Gastroesophageal sphincter (tissue), 4 donors: ENCODE data around the gene ACSL5. TPM values are rescaled to one million over a fixed set of nuclear protein-coding genes. Genes with fewer than 3 reads are reported as not detected.
A peak's percentile ranks its signal among the peaks of the same experiment; 100 is the strongest.
"Not testable (repeated sequence)": the region's sequence is repeated elsewhere in the genome, so short reads cannot be mapped to it uniquely, and the experiment has no call there.

ENCODE experiments used
- ATAC-seq: fragments of 150-250 bp; one replicate; pipeline ENCODE4 v1.9.1; 2016; ENCODE audit warnings: mild to moderate bottlenecking, moderate library complexity
- H3K27ac ChIP-seq, 4 donors: fragments of 200-600 bp; sonication (generic) in 3 of 4; 1 replicate in 3 of 4; 2 replicates in 1 of 4; pipeline ENCODE4 v1.5.1; 2016 to 2019
- H3K27me3 ChIP-seq: fragments of 200-600 bp; sonication (generic); one replicate; pipeline ENCODE4 v1.5.1; 2019
- H3K36me3 ChIP-seq, 2 donors: fragments of 200-600 bp; sonication (generic); one replicate each; pipeline ENCODE4 v1.5.1; 2019; ENCODE audit warnings: control low read depth in 1 of 2
- H3K4me1 ChIP-seq, 3 donors: fragments of 200-600 bp; sonication (generic); 1 replicate in 2 of 3; 2 replicates in 1 of 3; pipeline ENCODE4 v1.5.1; 2016 to 2019; ENCODE audit warnings: control low read depth in 2 of 3
- H3K4me3 ChIP-seq, 2 donors: fragments of 200-600 bp; sonication (generic); one replicate each; pipeline ENCODE4 v1.5.1; 2019; ENCODE audit warnings: mild to moderate bottlenecking in 1 of 2, moderate library complexity in 1 of 2
- H3K9me3 ChIP-seq, 3 donors: fragments of 200-600 bp; sonication (generic); one replicate each; pipeline ENCODE4 v1.5.1; 2017 to 2019; ENCODE audit warnings: control low read depth in 2 of 3
- EP300 ChIP-seq: sonication (generic); formaldehyde crosslinking; IDR thresholded peaks from one replicate; pipeline ENCODE4 v1.6.1; 2017; ENCODE audit warnings: antibody characterized with exemption, mild to moderate bottlenecking
- POLR2A ChIP-seq, 2 donors: fragments of 450-650 bp; IDR thresholded peaks; one replicate each; pipeline ENCODE4 v1.6.1; 2017; ENCODE audit warnings: antibody characterized with exemption in 2 of 2, mild to moderate bottlenecking in 2 of 2, moderate library complexity in 1 of 2
- POLR2AphosphoS5 ChIP-seq: sonication (generic); formaldehyde crosslinking; IDR thresholded peaks from one replicate; pipeline ENCODE4 v1.6.1; 2017; ENCODE audit warnings: antibody characterized with exemption
- WGBS, 2 donors: methylation state at CpG; one replicate each; pipeline ENCODE4 v1.1.5; 2018; ENCODE audit warnings: low coverage in 1 of 2; 5-methylcytosine and 5-hydroxymethylcytosine counted together
- total RNA-seq, 4 donors: library from RNA; depleted of rRNA; stranded (reverse); fragments of >200 nt; gene quantifications; one replicate each; pipeline ENCODE4 v1.1.0, GENCODE V29; 2016
- TF ChIP-seq, protein P1 (sequence below), 4 experiments: fragments of 200-600 bp in 2 of 4; fragments of 450-650 bp in 2 of 4; sonication (generic) in 1 of 4; IDR thresholded peaks; one replicate each; pipeline ENCODE4 v1.5.1; 2017 to 2019; ENCODE audit warnings: antibody characterized with exemption in 4 of 4, mild to moderate bottlenecking in 2 of 4, moderate library complexity in 2 of 4

ACSL5 gene
- total RNA-seq, 4 donors from 2014 or later = 2.0 to 14.6 (median 9.8) TPM

DNA sequence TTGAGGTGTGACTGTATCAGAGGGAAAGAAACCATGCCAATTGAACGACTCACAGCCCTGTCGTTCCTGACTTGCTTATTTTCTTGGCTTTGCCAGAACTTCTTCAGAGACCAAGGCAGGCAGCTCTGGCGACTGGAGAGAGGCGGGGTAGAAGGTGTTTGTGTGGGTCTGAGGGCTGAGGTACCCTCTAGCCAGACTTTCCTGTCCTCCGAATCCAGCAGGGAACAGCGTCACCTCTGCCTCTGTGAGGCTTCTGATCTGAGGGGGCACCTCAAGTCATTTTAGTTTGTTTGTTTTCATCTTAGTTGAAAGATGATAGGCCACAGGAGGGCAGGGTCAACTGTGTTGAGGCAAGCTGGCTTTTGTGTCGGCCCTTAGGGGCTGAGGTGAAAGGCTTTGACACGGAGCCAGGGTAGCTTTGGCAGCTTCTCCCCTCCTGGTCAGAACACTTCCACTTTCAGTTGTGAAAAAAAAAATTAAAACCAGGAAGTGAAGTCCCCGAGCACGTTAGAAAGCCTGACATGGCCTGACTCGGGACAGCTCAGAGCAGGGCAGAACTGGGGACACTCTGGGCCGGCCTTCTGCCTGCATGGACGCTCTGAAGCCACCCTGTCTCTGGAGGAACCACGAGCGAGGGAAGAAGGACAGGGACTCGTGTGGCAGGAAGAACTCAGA lies 1.9 kb downstream of the ACSL5 start:
- Histone ChIP-seq H3K27me3 (no peaks in the 10 kb centered on the region), H3K4me3 (peak overlapping the region; percentile 30 to 50), H3K27ac (peak overlapping the region in 3 of 4 donors; percentile 48 to 76 (median 62)), H3K36me3 (no peaks in the 10 kb centered on the region), H3K4me1 (peaks cover 0 to 19% (median 0%) of the 10 kb centered on the region in 3 donors), H3K9me3 (no peaks in the 10 kb centered on the region)
- 26 to 56% methylated on average over 4 to 11 of the region's 16 CpGs for WGBS, 2 donors
- ATAC-seq = peak; percentile 71
- TF ChIP-seq POLR2A (IDR thresholded peaks at IDR 0.05) (no peak), POLR2AphosphoS5 (no peak), EP300 (no peak)
- TF ChIP-seq, protein P1, sequence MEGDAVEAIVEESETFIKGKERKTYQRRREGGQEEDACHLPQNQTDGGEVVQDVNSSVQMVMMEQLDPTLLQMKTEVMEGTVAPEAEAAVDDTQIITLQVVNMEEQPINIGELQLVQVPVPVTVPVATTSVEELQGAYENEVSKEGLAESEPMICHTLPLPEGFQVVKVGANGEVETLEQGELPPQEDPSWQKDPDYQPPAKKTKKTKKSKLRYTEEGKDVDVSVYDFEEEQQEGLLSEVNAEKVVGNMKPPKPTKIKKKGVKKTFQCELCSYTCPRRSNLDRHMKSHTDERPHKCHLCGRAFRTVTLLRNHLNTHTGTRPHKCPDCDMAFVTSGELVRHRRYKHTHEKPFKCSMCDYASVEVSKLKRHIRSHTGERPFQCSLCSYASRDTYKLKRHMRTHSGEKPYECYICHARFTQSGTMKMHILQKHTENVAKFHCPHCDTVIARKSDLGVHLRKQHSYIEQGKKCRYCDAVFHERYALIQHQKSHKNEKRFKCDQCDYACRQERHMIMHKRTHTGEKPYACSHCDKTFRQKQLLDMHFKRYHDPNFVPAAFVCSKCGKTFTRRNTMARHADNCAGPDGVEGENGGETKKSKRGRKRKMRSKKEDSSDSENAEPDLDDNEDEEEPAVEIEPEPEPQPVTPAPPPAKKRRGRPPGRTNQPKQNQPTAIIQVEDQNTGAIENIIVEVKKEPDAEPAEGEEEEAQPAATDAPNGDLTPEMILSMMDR (IDR thresholded peaks at IDR 0.05) = no peak

DNA sequence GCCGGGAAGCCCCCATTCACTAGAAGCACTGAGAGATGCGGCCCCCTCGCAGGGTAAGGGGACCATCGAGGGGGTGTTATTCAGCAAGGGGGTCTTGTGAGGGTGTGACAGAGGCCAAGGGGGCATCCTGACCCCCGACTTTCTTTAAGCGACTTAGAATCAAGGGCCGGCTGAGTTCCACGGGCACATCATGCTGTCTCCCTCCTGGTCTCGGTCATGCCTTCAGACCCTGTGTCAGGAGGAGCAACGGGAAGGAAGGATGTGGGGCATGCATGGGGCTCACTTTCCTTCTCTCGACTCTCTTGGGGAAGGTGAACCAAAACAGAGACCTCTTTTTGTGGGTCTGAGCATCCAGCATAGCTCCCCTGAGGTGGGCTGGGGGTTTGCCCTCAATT lies 2.5 kb downstream of the ACSL5 start:
- peak; percentile 14 for ATAC-seq
- H3K27ac ChIP-seq = peak overlapping the region in 3 of 4 donors; percentile 48 to 76 (median 62)
- peak overlapping the region; percentile 30 to 50 for H3K4me3 ChIP-seq

DNA sequence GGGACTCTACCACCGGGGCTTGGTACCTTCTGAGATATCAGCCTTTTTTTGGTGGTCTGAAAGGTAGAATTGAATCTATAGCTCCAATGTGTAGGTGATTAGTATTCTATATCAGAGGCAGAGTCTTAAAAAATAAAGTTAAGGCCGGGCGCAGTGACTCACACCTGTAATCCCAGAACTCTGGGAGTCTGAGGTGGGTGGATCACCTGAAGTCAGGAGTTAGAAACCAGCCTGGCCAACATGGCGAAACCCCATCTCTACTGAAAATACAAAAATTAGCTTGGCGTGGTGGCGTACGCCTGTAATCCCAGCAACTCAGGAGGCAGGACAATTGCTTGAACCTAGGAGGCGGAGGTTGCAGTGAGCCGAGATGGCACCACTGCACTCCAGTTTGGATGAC lies 3.2 kb downstream of the ACSL5 start:
- WGBS, 2 donors = 96 to 100% methylated on average over 2 to 3 of the region's 9 CpGs
- not testable (repeated sequence) for H3K4me3 ChIP-seq, H3K9me3 ChIP-seq, H3K27ac ChIP-seq, ATAC-seq, H3K36me3 ChIP-seq, H3K27me3 ChIP-seq
- peaks cover 0 to 19% (median 0%) of the 10 kb centered on the region in 3 donors for H3K4me1 ChIP-seq

More for the DNA sequence above, 2.5 kb downstream of the ACSL5 start:
- no peaks in the 10 kb centered on the region for H3K36me3 ChIP-seq
- WGBS, 2 donors = no CpG with 5 or more reads among the region's 11 CpGs
- TF ChIP-seq POLR2AphosphoS5 (no peak), POLR2A (IDR thresholded peaks at IDR 0.05) (no peak), EP300 (no peak)
- TF ChIP-seq, protein P1 (IDR thresholded peaks at IDR 0.05) = no peak
- H3K4me1 ChIP-seq = peaks cover 0 to 19% (median 0%) of the 10 kb centered on the region in 3 donors
- H3K27me3 ChIP-seq = no peaks in the 10 kb centered on the region
- H3K9me3 ChIP-seq = no peaks in the 10 kb centered on the region

DNA sequence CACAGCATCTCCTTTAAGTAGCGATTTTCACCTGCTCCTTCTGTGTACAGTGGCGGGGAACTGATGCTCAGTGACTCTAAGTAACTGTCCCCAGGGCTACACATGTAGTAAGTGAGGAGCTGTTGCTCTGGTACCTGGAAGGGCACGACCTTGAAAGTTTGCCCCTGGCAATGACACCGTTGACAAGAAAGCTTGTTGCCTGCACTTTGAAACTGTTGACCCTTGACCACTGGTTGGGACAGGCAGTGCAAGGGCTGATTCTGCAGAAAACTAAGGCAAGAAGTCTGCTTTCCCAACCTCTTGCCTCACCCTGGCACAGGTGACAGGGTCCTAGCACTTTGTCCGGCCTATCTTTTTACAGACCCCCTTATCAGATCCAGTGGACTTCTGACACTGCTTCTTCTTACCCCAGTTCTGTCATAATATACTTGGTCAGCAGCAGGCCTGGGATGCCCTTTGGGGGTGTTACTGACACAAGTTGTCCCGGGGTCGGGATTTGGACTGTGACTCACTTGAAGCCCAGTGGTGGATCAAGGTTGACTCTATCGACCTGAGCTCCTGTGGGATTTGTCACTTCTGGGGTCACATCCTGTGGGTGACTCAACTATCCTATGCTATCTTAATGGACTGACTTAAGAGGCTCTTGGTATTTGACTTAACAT lies 5.8 kb downstream of the ACSL5 start:
- no peak for ATAC-seq
- Histone ChIP-seq H3K4me3 (no peak overlapping the region), H3K36me3 (no peaks in the 10 kb centered on the region), H3K27me3 (peaks cover 6% of the 10 kb centered on the region), H3K9me3 (no peaks in the 10 kb centered on the region), H3K4me1 (peaks cover 0 to 18% (median 0%) of the 10 kb centered on the region in 3 donors), H3K27ac (no peak overlapping the region)
- 78 to 80% methylated on average over 2 to 5 of the region's 8 CpGs for WGBS, 2 donors
- TF ChIP-seq, protein P1 (IDR thresholded peaks at IDR 0.05) = no peak
- TF ChIP-seq POLR2A (IDR thresholded peaks at IDR 0.05) = no peak
- no peak for TF ChIP-seq POLR2AphosphoS5
- TF ChIP-seq EP300 = no peak

DNA sequence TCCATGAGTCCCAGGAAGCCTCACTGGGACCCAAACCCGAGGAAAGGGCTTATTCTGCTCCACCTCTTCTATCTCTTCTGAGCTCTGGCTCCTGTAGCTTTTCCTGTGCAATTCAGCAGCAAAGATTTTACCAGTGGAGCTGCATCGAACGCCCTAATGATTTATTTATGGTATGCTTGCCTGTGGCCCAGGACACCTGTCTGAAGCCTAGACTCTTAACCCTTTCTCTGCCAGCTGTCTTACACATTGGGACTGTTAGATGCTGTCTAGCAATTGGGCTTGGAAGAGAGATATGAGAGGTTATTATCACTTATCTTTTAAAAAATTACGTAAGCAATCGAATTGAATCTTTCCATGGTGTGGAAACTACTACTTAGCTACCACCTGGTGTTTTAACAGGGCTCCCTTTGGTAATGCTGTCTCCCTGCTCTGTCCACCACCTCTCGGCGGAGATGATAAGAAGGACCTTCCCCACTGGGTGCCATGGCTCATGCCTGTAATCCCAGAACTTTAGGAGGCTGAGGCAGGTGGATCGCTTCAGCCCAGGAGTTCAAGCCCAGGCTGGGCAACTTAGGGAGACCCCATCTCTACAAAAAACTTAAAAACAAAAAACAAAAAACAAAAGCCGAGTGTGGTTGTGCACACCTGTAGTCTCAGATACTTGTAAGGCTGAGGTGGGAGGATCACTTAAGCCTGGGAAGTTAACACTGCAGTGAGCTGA lies 8.8 kb downstream of the ACSL5 start:
- WGBS, 2 donors = 43 to 45% methylated on average over 8 to 9 of the region's 9 CpGs
- Histone ChIP-seq H3K9me3 (no peaks in the 10 kb centered on the region), H3K4me3 (no peak overlapping the region), H3K27ac (no peak overlapping the region), H3K27me3 (peaks cover 6% of the 10 kb centered on the region), H3K36me3 (no peaks in the 10 kb centered on the region), H3K4me1 (no peaks in the 10 kb centered on the region)
- ATAC-seq = no peak
- TF ChIP-seq, protein P1 (IDR thresholded peaks at IDR 0.05) = no peak
- no peak for TF ChIP-seq POLR2AphosphoS5
- TF ChIP-seq EP300 = no peak
- no peak for TF ChIP-seq POLR2A (IDR thresholded peaks at IDR 0.05)
